DOHH2 (cell line): ENCODE measurements around the gene CRYGD.

Experiments used
- EZH2phosphoT487 ChIP-seq: fragments of 200-600 bp; sonication (generic); IDR thresholded peaks from 2 replicates; pipeline ENCODE4 v1.6.1; 2017; ENCODE audit warnings: borderline replicate concordance, mild to moderate bottlenecking, antibody characterized with exemption, low read length, moderate library complexity, mixed read lengths
- TF ChIP-seq, protein P1 (sequence below): fragments of 200-600 bp; sonication (generic); IDR thresholded peaks from one replicate; pipeline ENCODE4 v1.5.1; 2014; ENCODE audit warnings: antibody characterized with exemption, mild to moderate bottlenecking, low read depth, low read length; ENCODE audit not compliant: poor library complexity, severe bottlenecking

GRCh38 chr2:208128136-208128535 is 3.8 kb upstream of the CRYGD start:
- TF ChIP-seq, protein P1, sequence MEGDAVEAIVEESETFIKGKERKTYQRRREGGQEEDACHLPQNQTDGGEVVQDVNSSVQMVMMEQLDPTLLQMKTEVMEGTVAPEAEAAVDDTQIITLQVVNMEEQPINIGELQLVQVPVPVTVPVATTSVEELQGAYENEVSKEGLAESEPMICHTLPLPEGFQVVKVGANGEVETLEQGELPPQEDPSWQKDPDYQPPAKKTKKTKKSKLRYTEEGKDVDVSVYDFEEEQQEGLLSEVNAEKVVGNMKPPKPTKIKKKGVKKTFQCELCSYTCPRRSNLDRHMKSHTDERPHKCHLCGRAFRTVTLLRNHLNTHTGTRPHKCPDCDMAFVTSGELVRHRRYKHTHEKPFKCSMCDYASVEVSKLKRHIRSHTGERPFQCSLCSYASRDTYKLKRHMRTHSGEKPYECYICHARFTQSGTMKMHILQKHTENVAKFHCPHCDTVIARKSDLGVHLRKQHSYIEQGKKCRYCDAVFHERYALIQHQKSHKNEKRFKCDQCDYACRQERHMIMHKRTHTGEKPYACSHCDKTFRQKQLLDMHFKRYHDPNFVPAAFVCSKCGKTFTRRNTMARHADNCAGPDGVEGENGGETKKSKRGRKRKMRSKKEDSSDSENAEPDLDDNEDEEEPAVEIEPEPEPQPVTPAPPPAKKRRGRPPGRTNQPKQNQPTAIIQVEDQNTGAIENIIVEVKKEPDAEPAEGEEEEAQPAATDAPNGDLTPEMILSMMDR, result no peak
- no peak for TF ChIP-seq EZH2phosphoT487
